Suppressor macrophage treated with lipopolysaccharide for 1 hour (primary cell): ENCODE results near the gene CNTNAP2.

Source experiments
- DNase-seq, 3 donors: peaks; one replicate each; pipeline ENCODE4 v3.0.0-alpha.2; 2020 to 2022

CNTNAP2 gene

DNA sequence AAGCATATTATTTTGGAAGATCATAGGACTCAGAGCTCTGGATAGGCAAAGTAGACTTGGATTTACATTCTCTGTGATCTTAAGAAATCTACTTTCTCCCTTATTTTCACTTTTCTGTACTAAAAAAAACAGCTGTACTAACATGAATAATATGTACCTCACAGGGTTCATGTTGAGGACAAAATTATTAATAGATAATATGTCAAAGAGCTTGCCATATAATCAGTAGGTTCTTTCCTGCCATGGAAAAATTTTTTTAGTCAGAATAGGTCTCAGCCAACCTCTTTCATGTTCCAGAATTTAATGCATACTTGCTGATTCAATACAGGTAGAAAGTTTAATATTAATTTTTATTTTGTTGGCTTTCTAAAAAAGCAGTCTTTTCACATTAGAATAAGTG lies 1693.7 kb downstream of the CNTNAP2 start:
- DNase-seq = no peak

DNA sequence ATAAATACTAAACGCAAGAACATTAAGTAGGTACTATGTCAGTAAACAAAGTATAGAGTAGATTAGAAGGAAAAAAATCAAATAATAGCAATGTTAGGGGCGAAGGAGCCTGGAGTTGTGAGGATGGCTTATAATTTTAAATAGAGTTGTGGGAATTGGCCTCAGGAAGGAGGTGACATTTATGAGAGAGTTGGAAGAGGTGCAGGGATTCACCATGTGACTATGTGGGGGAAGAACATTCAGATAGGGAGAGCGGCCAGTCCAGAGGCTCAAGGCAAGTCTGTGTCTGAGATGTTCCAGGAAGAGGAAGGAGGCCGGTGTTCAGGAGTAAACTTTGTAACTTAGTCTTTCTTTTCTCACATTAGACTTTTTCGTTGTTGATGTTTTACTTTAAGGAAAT lies 1695.3 kb downstream of the CNTNAP2 start:
- DNase-seq = no peak

DNA sequence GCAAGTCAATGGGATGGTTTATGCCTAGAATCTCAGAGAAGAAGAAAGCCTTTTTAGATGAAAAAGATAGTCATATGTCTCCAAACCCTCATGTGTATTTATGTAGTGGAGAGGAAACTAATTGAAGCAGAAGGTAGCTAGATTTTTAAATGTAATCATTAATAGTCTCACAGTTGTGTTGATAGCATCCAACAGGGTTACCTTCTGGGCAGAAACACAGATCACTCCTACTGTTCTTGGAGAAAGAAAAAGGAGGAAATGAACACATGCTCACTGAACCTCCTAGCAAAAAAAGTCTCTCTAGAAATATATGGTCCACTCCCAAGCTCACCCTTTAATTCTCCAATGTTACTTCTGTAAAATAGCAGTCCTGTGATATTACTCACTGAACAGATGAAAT lies 1696.7 kb downstream of the CNTNAP2 start:
- no peak for DNase-seq

DNA sequence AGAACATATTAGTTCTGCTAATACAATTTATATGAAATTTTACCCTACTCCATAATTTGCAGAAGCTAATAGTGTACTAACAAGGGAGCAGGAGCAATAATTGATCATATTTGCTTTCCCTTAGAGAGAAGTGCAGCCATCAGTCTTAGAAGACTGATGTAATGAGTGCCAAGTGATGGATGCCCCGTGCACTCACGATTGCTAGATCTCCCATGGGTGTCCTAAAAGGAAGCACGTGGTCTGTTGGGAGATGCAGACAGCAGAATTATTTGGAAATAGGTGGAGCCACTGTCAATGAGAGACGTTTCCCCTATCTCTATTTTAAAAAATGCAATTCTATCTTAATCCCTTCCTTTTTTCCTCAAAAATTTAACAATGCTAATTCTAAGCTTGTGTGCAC lies 1701.7 kb downstream of the CNTNAP2 start:
- DNase-seq = no peak

DNA sequence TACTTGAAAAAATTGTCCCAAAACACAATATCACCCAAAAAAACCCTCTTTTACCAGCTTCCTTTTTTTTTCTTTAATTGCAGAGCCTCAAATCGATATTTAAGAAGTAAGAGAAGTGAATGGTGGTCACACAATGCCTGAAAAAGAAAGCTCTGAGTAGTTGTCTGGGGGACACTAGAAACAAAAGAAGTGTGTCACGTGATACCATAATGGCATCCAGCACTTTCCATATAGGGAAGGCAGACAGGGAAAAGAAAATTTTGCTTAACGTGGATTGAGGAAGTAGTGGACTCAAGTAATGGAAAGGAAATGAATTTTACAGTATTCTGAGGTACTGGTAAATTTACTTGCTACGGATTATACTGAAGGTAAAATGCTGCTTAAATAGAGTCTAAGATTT lies 1708.1 kb downstream of the CNTNAP2 start:
- no peak for DNase-seq

DNA sequence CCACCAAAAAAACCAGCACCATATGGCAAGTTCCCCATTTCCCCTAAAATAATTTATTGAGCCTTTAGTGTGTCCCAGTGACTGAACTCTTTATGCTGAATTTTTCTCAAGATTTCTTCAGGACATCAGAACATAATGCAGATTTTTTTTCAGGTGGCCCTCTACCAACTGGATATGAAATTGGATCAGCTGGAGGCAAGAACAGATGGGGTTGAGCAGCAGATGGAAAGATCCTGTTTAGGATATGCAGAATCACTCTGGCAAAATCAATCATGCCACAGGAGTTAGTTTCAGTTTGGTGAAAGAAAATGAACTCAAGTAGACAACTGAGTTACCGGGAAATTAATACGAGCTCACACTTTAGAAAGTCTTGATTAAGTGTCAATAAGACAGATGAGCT lies 1712.4 kb downstream of the CNTNAP2 start:
- DNase-seq = no peak

DNA sequence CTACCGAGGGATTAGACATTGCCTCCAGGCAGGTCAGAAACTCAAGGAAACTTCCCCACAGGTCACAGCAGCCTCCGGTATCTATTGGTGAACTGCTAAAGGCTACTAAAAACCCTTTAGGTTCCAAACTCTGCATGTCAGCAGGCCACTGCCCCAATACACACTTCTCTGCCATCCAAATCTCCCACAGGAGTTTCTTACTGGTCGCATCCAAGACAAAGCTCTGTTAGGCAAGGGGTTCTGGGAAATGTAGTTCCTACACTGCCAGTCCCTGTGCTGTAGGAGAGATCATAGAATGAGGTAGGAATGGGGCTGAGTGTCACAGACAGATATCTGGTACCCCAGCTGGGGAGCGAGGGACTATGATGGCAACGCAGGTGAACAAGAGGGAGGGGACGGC lies 1717.0 kb downstream of the CNTNAP2 start:
- DNase-seq = no peak

DNA sequence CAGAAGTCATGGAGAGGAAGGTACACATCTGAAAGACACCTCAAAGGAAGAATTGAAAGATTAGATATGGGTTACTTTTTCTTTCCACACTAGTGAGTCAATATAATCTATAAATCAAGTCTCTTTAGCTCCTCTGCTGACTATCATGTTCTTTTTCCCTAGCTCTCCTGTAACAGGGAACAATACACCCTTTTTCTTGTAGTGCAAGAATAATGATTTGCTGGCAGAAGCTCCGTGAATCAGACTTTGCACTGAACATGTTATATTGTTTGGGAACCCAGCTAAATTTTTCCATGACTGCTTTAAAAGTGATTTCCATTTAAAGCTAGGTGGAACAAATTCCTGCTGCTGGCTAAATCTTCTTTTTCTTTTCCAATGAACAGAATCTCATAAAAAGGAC lies 1717.4 kb downstream of the CNTNAP2 start:
- no peak for DNase-seq

DNA sequence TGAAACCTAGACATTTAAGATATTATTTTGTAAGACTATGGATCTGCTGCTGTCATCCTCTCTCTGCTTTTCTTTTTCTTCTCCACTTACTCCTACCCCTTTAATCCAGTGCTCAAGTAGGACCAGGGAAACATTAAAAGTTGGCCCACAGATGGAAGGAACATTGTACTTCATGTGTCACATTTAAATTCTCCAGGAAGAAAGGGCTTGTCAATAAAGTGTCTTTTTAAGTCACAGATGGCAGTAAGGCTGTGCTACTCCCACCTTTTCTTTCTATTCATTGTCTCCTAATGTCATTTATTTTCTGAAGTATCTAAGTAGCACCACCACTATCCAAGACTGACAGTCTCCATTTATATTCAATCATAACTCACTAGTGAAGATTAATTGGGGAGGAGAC lies 1736.2 kb downstream of the CNTNAP2 start:
- no peak for DNase-seq

DNA sequence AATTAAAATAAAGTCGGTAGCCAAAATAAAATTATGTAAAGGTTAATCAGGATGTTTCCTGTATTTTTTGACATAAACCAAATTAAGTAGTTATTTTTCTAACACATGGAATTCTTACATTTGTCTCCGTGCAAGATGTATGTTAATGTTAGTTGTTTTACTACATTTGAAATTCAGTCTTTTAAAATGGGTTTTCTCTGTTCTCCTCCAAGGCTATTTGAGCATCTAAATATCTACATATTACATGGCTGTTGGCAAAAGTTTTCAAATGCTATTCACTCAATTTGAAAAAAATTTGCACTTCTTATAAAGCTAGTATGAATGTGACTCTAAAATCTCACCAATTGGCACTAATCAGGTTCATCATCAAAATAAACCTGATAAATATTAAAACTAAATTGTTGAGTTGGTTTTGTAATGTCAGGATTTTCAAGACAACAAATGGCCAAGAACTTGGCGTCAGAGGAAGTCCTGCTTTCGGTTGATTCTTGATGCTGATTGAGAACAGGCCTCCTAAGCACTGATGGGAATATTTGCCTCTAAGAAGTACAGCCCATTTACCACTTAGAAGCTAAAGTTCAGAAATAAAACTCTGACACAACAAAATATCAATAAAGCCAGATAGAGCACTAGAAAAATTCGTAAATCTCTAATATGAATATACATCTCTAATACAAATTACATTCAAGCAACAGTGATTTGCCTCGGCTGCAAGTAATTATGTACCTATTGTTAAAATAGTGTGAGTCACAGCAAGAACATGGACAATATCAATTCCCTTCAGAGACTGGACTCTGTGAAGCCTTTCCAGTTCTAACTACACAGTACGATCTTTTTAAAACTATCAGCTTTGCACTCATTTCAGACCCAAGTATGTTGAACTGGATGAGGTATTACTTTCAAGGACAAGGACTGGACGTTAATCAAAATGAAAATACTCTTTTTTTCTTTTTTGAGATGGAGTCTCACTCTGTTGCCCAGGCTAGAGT lies 1740.8 kb downstream of the CNTNAP2 start:
- DNase-seq = no peak

DNA sequence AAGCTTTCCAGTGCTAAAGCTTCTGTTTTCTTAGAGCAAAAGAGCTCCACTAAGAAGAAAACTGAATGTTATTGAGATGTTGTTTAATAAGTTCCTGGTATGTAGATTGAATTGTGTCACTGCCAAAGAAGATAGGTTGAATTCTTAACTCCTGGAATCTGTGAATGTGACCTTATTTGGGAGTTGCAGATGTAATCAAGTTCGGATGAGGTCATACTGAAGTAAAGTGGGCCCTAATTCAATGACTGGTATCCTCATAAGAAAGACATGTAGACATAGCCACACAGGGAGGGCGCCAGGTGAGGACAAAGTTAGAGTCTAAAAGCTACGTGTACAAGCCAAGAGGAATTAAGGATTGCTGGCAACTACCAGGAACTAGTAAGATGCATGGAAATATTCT lies 1741.8 kb downstream of the CNTNAP2 start:
- DNase-seq = no peak

DNA sequence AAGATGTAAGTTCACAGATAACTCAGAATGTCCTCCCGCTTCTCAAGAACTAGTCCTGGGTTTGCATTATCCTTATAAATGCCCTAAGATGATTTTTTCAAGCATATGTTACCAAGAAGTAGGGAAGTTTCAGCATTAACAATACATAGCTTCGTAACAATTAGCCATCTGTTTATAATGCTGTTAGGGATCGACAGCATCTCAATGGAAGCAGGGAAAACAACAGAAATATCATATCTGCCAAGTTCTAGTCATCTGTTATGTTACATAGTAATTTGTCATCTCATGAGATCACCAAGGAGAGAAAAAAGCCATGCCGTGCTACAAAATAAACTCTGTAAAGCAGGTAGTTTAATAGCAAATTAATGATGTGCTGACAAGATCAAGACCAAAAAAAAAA lies 1742.4 kb downstream of the CNTNAP2 start:
- no peak for DNase-seq

DNA sequence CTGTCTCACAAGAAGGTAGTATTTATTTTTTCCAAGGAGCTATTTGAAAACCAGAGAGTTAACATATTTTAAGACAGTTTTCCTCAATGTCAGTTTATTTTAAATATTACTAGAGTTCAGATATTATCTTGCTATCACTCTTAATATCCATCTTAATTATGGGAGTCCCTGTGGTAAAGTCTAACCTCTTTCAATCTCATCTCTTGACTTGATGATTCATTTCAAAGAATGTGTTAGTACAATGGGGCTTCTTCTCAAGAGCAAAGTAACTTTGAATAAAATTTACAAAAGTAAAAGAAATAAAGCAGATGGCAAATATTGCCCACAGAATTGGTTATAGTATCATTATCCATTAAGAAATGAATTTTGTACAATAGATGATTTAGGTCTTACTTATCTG lies 1742.9 kb downstream of the CNTNAP2 start:
- no peak for DNase-seq

DNA sequence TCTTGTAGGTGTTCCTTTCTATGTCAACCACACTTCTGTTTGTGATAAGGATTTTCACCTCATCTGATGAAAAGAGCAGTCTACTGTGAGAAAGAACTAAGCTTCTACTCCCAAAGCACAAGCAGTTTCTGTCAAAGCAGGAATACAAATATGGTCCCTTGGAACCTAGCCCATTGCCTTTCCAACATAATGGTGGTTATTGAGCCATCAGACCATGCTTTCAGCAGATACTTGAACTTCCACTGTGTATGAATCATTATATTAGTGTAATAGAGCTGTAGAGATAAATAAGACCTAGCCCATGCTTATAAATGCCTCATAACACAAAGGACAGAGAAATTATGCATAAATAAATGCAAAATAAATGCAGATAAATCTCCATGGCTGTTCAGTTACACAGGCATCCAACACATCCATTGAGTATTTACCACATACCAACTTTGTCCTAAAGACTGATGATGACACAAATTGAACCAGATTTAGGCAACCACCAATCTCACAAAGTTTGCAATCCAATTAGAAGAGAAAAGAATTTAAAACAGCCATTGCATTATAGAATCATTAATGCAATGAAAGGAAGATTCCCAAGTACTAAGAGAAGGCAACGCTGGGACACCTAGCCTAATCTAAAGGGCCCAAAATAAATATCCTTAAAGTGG lies 1744.6 kb downstream of the CNTNAP2 start:
- no peak for DNase-seq

DNA sequence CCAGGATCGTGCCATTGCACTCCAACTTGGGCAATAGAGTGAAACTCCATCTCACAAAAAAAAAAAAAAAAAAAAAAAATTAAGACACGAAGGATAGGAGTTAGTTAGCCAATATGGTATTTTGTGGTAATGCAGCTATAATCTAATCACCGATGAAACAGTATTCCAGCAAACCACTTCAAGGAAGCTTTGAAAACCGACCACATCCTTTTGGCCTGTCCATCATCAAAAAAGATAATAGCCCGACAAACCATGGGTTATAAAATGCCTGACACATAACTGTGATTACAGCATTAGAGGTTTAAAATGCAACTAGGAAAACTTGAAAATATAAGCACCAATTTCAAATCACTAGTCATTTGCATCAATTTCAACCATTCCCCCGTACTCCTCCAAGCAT lies 1745.3 kb downstream of the CNTNAP2 start:
- DNase-seq = no peak

DNA sequence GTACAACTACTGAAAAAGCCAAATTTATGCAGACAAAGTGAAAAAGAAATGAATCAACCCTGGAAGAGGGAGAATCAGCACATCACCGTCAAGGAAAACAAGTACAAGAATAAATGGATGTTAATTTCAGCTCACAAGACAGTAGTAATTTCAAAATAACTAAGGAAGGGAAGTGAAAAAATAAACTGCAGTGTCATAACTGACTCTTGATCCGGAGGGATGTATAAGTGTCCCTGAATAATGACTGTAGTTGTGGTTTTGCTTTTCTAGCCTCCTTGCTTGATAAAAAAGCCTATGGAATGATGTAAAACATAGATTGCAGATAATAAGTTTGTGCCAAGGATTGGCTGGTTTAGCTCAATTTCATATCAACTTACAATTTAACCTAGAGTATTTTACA lies 1752.9 kb downstream of the CNTNAP2 start:
- peak in 2 of 3 donors; percentile 22 to 34 for DNase-seq

DNA sequence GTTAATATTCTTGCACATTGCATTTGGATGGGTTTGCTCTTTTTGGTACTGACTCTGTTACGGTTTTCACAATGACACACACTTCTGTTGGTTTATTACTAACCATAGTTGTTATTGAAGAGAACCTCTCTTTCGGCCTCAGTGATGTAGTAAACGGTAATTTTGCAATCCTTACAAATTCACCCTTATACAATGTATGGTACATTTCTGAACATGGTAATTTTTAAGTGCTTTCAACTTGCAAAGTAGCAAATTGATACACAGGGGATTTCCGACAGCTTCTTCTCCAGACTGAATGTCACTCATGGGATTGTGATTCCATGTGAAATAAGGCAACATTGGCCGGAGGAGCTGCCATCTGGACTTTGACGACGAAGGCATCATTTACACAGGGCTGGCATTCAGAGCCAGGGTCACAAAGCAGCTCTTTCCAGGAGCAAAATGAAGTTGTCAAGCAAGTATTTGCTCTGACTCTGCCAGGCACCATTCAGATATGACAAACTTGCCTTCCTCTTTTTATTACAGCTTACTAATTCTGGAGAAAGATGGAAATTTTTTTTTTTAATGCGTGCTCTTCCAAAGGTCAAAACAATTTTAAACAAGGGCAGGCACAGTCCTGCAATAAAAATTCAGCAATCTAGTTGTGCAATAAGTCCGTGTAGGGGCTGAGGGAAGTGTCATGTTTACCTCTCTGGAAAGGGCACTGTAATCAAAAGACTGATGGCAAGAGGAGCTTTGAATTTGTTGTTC lies 1762.5 kb downstream of the CNTNAP2 start:
- peak; percentile 35 to 60 (median 51) for DNase-seq

DNA sequence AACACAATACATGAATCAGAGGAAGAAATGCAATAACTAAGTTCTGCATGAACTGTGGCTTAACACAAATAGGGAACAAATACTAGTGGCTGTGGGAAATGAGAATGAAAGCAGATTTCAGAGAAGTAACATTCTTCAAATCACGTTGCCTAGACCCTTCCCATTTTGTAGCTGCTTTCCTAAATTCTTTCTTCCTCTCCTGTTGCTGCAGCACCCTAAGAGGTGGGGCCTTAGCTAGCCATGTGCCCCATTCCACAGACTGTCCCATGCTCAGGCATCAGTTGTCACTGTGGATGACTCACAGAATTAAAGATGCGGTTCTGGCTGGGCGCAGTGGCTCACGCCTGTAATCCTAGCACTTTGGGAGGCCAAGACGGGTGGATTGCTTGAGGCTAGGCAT lies 1769.3 kb downstream of the CNTNAP2 start:
- DNase-seq = peak; percentile 41 to 53 (median 45)

DNA sequence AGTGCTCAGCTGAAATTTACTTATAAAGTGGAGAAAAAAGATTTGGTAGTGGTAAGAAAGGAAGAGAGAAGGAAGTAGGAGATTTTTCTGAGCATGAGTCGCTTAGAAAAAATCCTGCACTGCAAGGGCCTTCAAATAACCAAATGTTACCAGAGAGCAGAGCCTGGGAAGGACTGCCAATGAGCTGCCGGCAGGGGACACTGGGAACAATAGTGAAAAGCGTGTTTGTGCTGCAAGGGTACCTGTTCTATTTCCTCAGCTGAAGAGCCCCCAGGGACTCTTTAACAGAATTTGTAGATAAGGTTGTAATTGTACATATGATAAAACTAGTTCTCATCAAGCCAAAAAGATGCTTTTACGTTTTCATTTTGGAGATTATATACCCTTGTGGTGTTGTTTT lies 1777.7 kb downstream of the CNTNAP2 start:
- DNase-seq = no peak

DNA sequence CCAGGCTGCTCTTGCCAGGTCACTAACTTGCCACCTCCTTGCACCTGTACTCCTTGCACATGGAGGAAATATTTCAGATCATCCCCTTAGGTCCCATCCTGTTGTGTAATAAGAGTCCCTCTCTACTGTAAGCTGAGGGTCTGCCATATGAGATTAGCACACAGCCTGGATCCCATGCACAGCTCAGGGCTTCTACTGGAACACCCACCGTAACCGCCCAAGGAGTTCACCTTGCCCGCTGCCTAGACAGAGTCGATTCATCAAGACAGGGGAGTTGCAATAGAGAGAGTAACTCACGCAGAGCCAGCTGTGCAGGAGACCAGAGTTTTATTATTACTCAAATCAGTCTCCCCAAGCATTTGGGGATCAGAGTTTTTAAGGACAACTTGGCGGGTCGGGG lies 1779.5 kb downstream of the CNTNAP2 start:
- no peak for DNase-seq

DNA sequence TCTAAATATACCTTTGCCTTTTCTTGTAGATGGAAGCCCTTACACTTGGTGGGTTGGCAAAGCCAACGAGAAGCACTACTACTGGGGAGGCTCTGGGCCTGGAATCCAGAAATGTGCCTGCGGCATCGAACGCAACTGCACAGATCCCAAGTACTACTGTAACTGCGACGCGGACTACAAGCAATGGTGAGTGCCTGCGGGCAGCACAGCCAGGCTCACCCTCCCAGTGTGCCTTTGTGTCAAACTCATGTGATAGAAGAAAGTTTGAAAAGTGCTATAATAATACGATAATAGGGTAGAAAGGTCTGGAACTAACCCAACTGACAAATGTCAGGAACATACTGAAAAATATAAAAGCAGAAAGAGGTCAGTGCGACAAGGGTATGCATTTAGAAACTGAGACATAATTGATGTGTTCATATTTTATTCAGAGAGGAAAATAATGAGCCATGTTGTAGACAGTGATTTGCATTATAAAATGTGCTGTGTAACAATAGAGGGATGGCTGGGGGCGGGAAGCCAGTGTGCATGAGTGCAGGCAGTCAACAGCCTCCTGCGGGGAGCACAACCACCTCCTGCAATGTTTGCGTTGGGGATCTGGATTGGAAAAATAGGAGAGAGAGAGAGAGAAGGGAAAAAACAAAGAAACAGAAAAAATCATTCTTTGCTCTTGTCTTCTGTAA lies 1787.1 kb downstream of the CNTNAP2 start:
- no peak for DNase-seq

DNA sequence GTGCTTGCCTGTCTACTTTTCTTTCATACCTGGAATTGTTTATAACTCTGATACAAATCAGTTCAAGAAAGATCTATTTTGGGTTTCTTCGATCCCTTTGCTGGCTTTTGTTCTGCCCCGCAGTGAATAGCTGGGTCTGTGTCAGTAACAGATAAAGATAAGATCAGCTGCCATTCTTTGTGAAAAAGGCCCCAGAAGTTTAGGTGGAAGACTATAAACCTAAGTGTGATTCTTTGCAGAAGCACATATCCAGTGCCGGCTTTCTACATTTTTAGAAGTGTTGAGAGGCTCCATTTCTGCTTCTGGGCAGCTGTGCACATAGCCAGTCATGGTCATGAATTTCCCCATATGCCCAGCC lies 1787.6 kb downstream of the CNTNAP2 start:
- no peak for DNase-seq
